SK-N-SH (cell line): Measurements from ENCODE around the gene FXYD5. TPM values are rescaled to one million over a fixed set of nuclear protein-coding genes. Genes with fewer than 3 reads are reported as not detected.

Experiments
- CTCF ChIA-PET: fragments of 300-600, 350-600 bp; formaldehyde crosslinking; extraction: SDS; loops from one replicate; lab custom pipeline; 2021; lab: Yijun Ruan, JAX
- POLR2A ChIA-PET: fragments of 350-600 bp; sonication (Branson Sonifier 250); formaldehyde crosslinking; extraction: SDS; loops from one replicate; lab custom pipeline; 2020; ENCODE audit warnings: antibody characterized with exemption, inconsistent platforms; lab: Yijun Ruan, JAX
- DNase-seq: peaks from one replicate; pipeline ENCODE4 v3.0.0; 2012
- H2AFZ ChIP-seq: fragments of 200-600 bp; sonication (generic); 2 replicates; pipeline ENCODE4 v1.8.1; 2016; ENCODE audit warnings: antibody characterized with exemption, mild to moderate bottlenecking, low read depth
- H3F3A ChIP-seq: fragments of 200-600 bp; sonication (generic); replicated peaks from 2 replicates; pipeline ENCODE3; 2016; ENCODE audit warnings: antibody characterized with exemption, mild to moderate bottlenecking; ENCODE audit not compliant: insufficient read depth
- H3K27ac ChIP-seq, 2 experiments: fragments of 200-500 bp in 1 of 2; fragments of 200-600 bp in 1 of 2; sonication (Bioruptor generic) in 1 of 2; sonication (generic), shearing (Covaris generic) in 1 of 2; 2 replicates each; pipeline versions ENCODE4 v1.5.1 to v1.6.1; 2014 to 2016; ENCODE audit warnings: low read depth in 2 of 2, inconsistent platforms in 1 of 2, low read length in 1 of 2, mild to moderate bottlenecking in 1 of 2, mixed read lengths in 1 of 2
- H3K27me3 ChIP-seq: fragments of 200-600 bp; sonication (generic), shearing (Covaris generic); 2 replicates; pipeline ENCODE4 v1.6.1; 2016; ENCODE audit warnings: mixed run types; ENCODE audit not compliant: insufficient read depth
- H3K36me3 ChIP-seq, 2 experiments: fragments of 200-500 bp in 1 of 2; fragments of 200-600 bp in 1 of 2; sonication (Bioruptor generic) in 1 of 2; sonication (generic) in 1 of 2; replicated peaks in 1 of 2; 2 replicates each; pipeline versions ENCODE3 to v1.5.1; 2014 to 2016; ENCODE audit warnings: low read length in 1 of 2, mild to moderate bottlenecking in 1 of 2; ENCODE audit not compliant: insufficient read depth in 2 of 2, control insufficient read depth in 1 of 2
- H3K4me1 ChIP-seq, 2 experiments: fragments of 200-500 bp in 1 of 2; fragments of 200-600 bp in 1 of 2; sonication (Bioruptor generic) in 1 of 2; sonication (generic), shearing (Covaris generic) in 1 of 2; 2 replicates each; pipeline versions ENCODE4 v1.5.1 to v1.6.1; 2014 to 2016; ENCODE audit warnings: low read depth in 1 of 2, low read length in 1 of 2, mixed run types in 1 of 2; ENCODE audit not compliant: insufficient read depth in 2 of 2, control insufficient read depth in 1 of 2
- H3K4me2 ChIP-seq: fragments of 200-600 bp; sonication (generic), shearing (Covaris generic); 2 replicates; pipeline ENCODE4 v1.6.1; 2017; ENCODE audit warnings: mixed run types
- H3K4me3 ChIP-seq, 2 experiments: fragments of 200-500 bp in 1 of 2; fragments of 200-600 bp in 1 of 2; sonication (Bioruptor generic) in 1 of 2; sonication (generic), shearing (Covaris generic) in 1 of 2; 2 replicates each; pipeline versions ENCODE4 v1.5.1 to v1.8.1; 2014 to 2016; ENCODE audit warnings: low read depth in 2 of 2, inconsistent platforms in 1 of 2, low read length in 1 of 2, mild to moderate bottlenecking in 1 of 2, mixed read lengths in 1 of 2, moderate library complexity in 1 of 2
- H3K79me2 ChIP-seq: fragments of 200-600 bp; sonication (generic); 2 replicates; pipeline ENCODE4 v1.8.1; 2017; ENCODE audit warnings: mild to moderate bottlenecking; ENCODE audit not compliant: insufficient read depth
- H3K9ac ChIP-seq: fragments of 200-600 bp; sonication (generic); 2 replicates; pipeline ENCODE4 v1.6.1; 2017; ENCODE audit warnings: mixed run types
- H3K9me2 ChIP-seq: fragments of 200-600 bp; sonication (generic); 2 replicates; pipeline ENCODE4 v1.6.1; 2017; ENCODE audit warnings: mixed run types
- H3K9me3 ChIP-seq: fragments of 200-600 bp; sonication (generic); 2 replicates; pipeline ENCODE4 v1.6.1; 2017; ENCODE audit warnings: mixed run types, mild to moderate bottlenecking, moderate library complexity
- H4K20me1 ChIP-seq: fragments of 200-600 bp; sonication (generic); 2 replicates; pipeline ENCODE4 v1.6.1; 2017; ENCODE audit warnings: mild to moderate bottlenecking, mixed run types; ENCODE audit not compliant: insufficient read depth
- ELF1 ChIP-seq: IDR thresholded peaks from 2 replicates; pipeline ENCODE4 v1.4.0; 2012
- EP300 ChIP-seq, 2 experiments: IDR thresholded peaks; 2 replicates each; pipeline versions ENCODE4 v1.4.0 to v1.6.1; 2012; ENCODE audit warnings: borderline replicate concordance in 1 of 2, low read depth in 1 of 2, low read length in 1 of 2
- GATA2 ChIP-seq: sonication (generic); formaldehyde crosslinking; IDR thresholded peaks from 2 replicates; pipeline ENCODE4 v1.5.0; 2020; ENCODE audit warnings: mild to moderate bottlenecking, missing genetic modification reagents
- JUND ChIP-seq: IDR thresholded peaks from 2 replicates; pipeline ENCODE4 v1.4.0; 2012
- MEF2A ChIP-seq: IDR thresholded peaks from 2 replicates; pipeline ENCODE4 v1.4.0; 2012; ENCODE audit warnings: low read depth, borderline replicate concordance
- MXI1 ChIP-seq: IDR thresholded peaks from 2 replicates; pipeline ENCODE4 v1.6.1; 2012; ENCODE audit warnings: mild to moderate bottlenecking, low read depth, low read length, improper control_type of control experiment
- REST ChIP-seq: IDR thresholded peaks from 2 replicates; pipeline ENCODE4 v1.6.1; 2012; ENCODE audit warnings: mild to moderate bottlenecking, low read depth, low read length, moderate library complexity
- USF2 ChIP-seq: fragments of 150-350 bp; IDR thresholded peaks from 2 replicates; pipeline ENCODE4 v1.6.1; 2017; ENCODE audit warnings: antibody characterized with exemption, low read length, low read depth, borderline replicate concordance
- WGBS: methylation state at CpG from one replicate; pipeline ENCODE4 v1.1.6; 2017; ENCODE audit warnings: low lambda C conversion rate; 5-methylcytosine and 5-hydroxymethylcytosine counted together
- polyA plus RNA-seq, 3 experiments: library from polyadenylated mRNA; depleted of rRNA; stranded (reverse); fragments of >200 nt; gene quantifications; 2 replicates each; pipeline ENCODE4 v1.2.3, GENCODE V29; 2012
- TF ChIP-seq, protein P1 (sequence below): fragments of 150-350 bp; IDR thresholded peaks from 2 replicates; pipeline ENCODE4 v1.6.1; 2016; ENCODE audit warnings: mild to moderate bottlenecking, low read depth, low read length
- TF ChIP-seq, protein P2 (sequence below): IDR thresholded peaks from 2 replicates; pipeline ENCODE4 v1.4.0; 2012; ENCODE audit warnings: low read depth, borderline replicate concordance
- TF ChIP-seq, protein P3 (sequence below): IDR thresholded peaks from 2 replicates; pipeline ENCODE4 v1.4.0; 2012; ENCODE audit warnings: low read depth

The FXYD5 gene
- polyA plus RNA-seq, 1 of the 3 experiments (the other 2 are of a cell fraction) = 195 TPM

GRCh38 chr19:35159606-35160005 is 5.1 kb downstream of the FXYD5 start:
- CTCF ChIA-PET = interaction anchor here (1.3 to 2.0 kb wide), 2 partner anchors 45 to 93 kb away, joined by 5 read pairs; no protein-coding TSS in a partner anchor
- Histone ChIP-seq H3K9me3 (no peaks in the 10 kb centered on the region; the same call in 1 of the 2 replicates), H3K27me3 (no peaks in the 10 kb centered on the region), H3K9ac (no peak overlapping the region), H3K4me3 (no peak overlapping the region), H3F3A (no peaks in the 10 kb centered on the region), H3K27ac (no peak overlapping the region), H3K79me2 (peaks cover 18% of the 10 kb centered on the region), H4K20me1 (no peaks in the 10 kb centered on the region), H3K4me1 (peaks cover 0 to 3% of the 10 kb centered on the region in 2 experiments; a peak in 1 of 4 replicates), H2AFZ (no peak overlapping the region), H3K4me2 (no peak overlapping the region), H3K9me2 (no peaks in the 10 kb centered on the region), H3K36me3 (peaks cover 4 to 53% of the 10 kb centered on the region in 2 experiments)
- POLR2A ChIA-PET = no interaction called here
- WGBS = 72% methylated on average over 8 of the region's 8 CpGs
- TF ChIP-seq USF2 (no peak), ELF1 (no peak), GATA2 (CRISPR knock-in tag) (no peak), MEF2A (no peak), MXI1 (no peak), JUND (no peak), EP300 (IDR thresholded peaks at IDR 0.05; ENCODE audit: borderline replicate concordance in 1 of 2, low read depth in 1 of 2, low read length in 1 of 2) (no peak), REST (no peak)
- TF ChIP-seq, protein P1, sequence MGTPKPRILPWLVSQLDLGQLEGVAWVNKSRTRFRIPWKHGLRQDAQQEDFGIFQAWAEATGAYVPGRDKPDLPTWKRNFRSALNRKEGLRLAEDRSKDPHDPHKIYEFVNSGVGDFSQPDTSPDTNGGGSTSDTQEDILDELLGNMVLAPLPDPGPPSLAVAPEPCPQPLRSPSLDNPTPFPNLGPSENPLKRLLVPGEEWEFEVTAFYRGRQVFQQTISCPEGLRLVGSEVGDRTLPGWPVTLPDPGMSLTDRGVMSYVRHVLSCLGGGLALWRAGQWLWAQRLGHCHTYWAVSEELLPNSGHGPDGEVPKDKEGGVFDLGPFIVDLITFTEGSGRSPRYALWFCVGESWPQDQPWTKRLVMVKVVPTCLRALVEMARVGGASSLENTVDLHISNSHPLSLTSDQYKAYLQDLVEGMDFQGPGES = no peak
- TF ChIP-seq, protein P2, sequence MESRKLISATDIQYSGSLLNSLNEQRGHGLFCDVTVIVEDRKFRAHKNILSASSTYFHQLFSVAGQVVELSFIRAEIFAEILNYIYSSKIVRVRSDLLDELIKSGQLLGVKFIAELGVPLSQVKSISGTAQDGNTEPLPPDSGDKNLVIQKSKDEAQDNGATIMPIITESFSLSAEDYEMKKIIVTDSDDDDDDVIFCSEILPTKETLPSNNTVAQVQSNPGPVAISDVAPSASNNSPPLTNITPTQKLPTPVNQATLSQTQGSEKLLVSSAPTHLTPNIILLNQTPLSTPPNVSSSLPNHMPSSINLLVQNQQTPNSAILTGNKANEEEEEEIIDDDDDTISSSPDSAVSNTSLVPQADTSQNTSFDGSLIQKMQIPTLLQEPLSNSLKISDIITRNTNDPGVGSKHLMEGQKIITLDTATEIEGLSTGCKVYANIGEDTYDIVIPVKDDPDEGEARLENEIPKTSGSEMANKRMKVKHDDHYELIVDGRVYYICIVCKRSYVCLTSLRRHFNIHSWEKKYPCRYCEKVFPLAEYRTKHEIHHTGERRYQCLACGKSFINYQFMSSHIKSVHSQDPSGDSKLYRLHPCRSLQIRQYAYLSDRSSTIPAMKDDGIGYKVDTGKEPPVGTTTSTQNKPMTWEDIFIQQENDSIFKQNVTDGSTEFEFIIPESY = no peak
- TF ChIP-seq, protein P3, sequence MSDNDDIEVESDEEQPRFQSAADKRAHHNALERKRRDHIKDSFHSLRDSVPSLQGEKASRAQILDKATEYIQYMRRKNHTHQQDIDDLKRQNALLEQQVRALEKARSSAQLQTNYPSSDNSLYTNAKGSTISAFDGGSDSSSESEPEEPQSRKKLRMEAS = no peak
- no peak for DNase-seq
